ENCODE results near the gene EME1.
"Not testable (repeated sequence)": the region's sequence is repeated elsewhere in the genome, so short reads cannot be mapped to it uniquely, and the experiment has no call there.

EME1 gene

GRCh38 chr17:50396261-50397110 is 23.5 kb downstream of the EME1 start:
- peak in 1 of 2 experiments; percentile 39 for DNase-seq

GRCh38 chr17:50397111-50397918 is 24.3 kb downstream of the EME1 start, which contains the start of gene LRRC59:
LRRC59 (minus strand) TSS chr17:50397523; CDS start chr17:50397317, 206 bp downstream.
- DNase-seq, result peak; percentile 82 to 83

GRCh38 chr17:50397919-50398285 is 24.9 kb downstream of the EME1 start:
- DNase-seq, result no peak

- not testable (repeated sequence) for DNase-seq
These were observed 25.6 kb downstream of the EME1 start for GRCh38 chr17:50398672-50399071.

- DNase-seq, result not testable (repeated sequence)
These were observed 26.6 kb downstream of the EME1 start for GRCh38 chr17:50399591-50399990.

GRCh38 chr17:50405351-50405750 is 32.3 kb downstream of the EME1 start:
- DNase-seq, result not testable (repeated sequence)

GRCh38 chr17:50406578-50406977 is 33.5 kb downstream of the EME1 start:
- DNase-seq, result no peak

GRCh38 chr17:50407921-50408320 is 34.9 kb downstream of the EME1 start:
- no peak for DNase-seq

- no peak for DNase-seq
These were observed 39.2 kb downstream of the EME1 start for GRCh38 chr17:50412188-50412732.

GRCh38 chr17:50414808-50415207 is 41.8 kb downstream of the EME1 start:
- no peak for DNase-seq

GRCh38 chr17:50419577-50419976 is 46.5 kb downstream of the EME1 start:
- not testable (repeated sequence) for DNase-seq

GRCh38 chr17:50420419-50421112 is 47.5 kb downstream of the EME1 start:
- no peak for DNase-seq

- no peak for DNase-seq
These were observed 48.5 kb downstream of the EME1 start for GRCh38 chr17:50421308-50422051.

GRCh38 chr17:50422738-50423137 is 49.7 kb downstream of the EME1 start:
- no peak for DNase-seq

GRCh38 chr17:50423553-50424159 is 50.6 kb downstream of the EME1 start:
- peak in 1 of 2 experiments; percentile 8 for DNase-seq

- DNase-seq, result no peak
These were observed 51.4 kb downstream of the EME1 start for GRCh38 chr17:50424246-50424995.

- DNase-seq, result no peak
These were observed 52.1 kb downstream of the EME1 start for GRCh38 chr17:50424996-50425681.

GRCh38 chr17:50425682-50426471 is 52.8 kb downstream of the EME1 start, which contains the start of gene ACSF2:
ACSF2 (plus strand) TSS chr17:50426218; CDS start chr17:50426262, 44 bp downstream.
- DNase-seq, result peak in 1 of 2 experiments; percentile 3

GRCh38 chr17:50426472-50426782 is 53.4 kb downstream of the EME1 start:
- no peak for DNase-seq

Measured in NCI-H2081 (cell line).